HG03520 (cell line): Measurements from ENCODE around the gene IL6.
"Not testable (repeated sequence)": the region's sequence is repeated elsewhere in the genome, so short reads cannot be mapped to it uniquely, and the experiment has no call there.

ENCODE experiments used
- ATAC-seq: cut with Tn5 transposase; IDR thresholded peaks from one replicate; pipeline ENCODE4 v1.9.1; 2021; ENCODE audit warnings: mild to moderate bottlenecking, moderate library complexity; ENCODE audit not compliant: unreplicated experiment

The IL6 gene

DNA sequence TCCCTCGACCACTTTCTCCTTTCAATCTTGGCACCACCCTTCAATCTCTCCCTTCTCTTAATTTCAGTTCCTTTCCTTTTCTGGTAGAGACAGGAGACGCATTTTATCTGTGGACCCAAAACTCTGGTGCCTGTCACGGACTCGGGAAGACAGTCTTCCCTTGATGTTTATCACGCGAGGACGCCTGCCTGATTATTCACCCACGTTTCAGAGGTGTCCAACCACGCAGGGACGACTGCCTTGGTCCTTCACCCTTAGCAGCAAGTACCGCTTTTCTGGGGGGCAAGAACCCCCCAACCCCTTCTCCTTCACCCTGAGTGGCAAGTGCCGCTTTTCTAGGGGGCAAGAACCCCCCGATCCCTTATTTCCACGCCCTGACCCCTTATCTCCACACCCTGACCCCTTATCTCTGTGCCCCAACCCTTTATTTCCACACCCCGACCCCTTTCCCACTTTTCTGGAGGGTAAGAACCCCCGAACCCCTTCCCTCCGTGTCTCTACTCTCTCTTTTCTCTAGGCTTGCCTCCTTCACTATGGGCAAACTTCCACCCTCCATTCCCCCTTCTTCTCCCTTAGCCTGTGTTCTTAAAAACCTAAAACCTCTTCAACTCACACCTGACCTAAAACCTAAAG, 22.9 kb upstream of the IL6 start:
- ATAC-seq, result not testable (repeated sequence)

DNA sequence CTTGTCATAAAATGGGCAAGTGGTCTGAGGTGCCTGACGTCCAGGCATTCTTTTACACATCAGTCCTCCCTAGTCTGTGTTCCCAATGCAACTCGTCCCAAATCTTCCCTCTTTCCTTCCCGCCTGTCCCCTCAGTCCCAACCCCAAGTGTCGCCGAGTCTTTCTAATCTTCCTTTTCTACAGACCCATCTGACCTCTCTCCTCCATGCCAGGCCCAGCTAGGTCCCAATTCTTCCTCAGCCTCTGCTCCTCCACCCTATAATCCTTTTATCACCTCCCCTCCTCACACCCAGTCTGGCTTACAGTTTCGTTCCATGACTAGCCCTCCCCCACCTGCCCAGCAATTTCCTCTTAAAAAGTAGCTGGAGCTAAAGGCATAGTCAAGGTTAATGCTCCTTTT, 22.3 kb upstream of the IL6 start:
- not testable (repeated sequence) for ATAC-seq

DNA sequence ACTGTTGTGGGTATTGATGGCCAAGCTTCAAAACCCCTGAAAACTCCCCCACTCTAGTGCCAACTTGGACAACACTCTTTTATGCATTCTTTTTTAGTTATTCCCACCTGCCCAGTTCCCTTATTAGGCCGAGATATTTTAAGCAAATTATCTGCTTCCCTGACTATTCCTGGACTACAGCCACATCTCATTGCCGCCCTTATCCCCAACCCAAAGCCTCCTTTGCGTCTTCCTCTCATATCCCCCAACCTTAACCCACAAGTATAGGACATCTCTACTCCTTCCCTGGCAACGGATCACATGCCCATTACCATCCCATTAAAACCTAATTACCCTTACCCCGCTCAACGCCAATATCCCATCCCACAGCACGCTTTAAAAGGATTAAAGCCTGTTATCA, 21.1 kb upstream of the IL6 start:
- not testable (repeated sequence) for ATAC-seq

DNA sequence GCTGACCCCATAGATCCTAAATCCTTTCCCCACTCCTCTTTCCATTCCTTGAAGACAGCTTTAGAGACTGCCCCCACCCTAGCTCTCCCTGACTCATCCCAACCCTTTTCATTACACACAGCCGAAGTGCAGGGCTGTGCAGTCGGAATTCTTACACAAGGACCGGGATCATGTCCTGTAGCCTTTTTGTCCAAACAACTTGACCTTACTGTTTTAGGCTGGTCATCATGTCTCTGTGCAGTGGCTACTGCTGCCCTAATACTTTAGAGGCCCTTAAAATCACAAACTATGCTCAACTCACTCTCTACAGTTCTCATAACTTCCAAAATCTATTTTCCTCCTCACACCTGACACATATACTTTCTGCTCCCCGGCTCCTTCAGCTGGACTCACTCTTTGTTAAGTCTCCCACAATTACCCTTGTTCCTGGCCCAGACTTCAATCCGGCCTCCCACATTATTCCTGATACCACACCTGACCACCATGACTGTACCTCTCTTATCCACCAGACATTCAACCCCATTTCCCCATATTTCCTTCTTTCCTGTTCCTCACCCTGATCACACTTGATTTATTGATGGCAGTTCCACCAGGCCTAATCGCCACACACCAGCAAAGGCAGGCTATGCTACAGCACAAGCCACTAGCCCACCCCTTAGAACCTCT, 19.8 kb upstream of the IL6 start:
- not testable (repeated sequence) for ATAC-seq

DNA sequence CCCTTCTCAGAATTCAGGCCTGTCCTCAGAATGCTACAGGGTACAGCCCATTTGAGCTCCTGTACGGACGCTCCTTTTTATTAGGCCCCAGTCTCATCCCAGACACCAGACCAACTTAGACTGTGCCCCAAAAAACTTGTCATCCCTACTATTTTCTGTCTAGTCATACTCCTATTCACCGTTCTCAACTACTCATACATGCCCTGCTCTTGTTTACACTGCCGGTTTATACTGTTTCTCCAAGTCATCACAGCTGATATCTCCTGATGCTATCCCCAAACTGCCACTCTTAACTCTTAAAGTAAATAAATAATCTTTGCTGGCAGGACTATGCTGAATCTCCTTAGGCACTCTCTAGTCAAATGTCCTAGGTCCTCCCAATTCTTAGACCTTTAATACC, 18.8 kb upstream of the IL6 start:
- not testable (repeated sequence) for ATAC-seq

DNA sequence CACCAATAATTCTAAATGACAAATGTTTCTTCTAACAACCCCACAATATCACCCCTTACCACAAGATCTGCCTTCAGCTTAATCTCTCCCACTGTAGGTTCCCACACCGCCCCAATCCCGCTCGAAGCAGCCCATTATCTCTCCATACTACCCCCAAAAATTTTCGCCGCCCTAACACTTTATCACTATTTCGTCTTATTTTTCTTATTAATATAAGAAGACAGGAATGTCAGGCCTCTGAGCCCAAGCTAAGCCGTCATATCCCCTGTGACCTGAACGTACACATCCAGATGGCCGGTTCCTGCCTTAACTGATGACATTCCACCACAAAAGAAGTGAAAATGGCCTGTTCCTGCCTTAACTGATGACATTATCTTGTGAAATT, 18.3 kb upstream of the IL6 start:
- not testable (repeated sequence) for ATAC-seq

DNA sequence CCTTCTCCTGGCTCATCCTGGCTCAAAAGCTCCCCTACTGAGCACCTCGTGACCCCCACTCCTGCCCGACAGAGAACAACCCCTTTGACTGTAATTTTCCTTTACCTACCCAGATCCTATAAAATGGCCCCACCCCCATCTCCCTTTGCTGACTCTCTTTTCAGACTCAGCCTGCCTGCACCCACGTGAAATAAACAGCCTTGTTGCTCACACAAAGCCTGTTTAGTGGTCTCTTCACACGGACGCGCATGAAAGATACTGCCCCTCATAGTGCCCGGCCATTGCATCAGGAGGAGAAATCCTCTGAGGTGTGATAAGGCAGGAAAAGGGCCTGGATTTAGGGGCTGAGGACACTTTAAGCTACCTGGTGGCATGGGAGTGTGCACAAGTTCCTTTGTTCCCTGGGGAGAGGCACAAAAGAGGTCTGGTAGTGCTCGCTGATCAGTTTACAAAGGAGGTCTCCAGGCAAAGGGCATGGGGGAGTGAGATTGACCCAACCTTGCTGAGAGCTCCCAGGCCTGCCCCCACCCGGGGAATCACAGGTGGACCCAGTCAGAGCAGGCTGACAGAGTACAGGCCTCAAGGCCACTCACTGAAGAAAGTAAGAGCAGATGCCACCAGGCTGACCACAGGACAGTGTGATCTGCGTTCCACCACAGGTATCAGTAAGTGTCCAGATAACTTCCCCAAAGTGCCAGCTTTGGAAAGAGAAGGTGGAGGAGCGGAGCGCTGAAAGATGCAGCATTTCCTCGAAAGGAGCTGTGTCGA, 17.8 kb upstream of the IL6 start:
- not testable (repeated sequence) for ATAC-seq

DNA sequence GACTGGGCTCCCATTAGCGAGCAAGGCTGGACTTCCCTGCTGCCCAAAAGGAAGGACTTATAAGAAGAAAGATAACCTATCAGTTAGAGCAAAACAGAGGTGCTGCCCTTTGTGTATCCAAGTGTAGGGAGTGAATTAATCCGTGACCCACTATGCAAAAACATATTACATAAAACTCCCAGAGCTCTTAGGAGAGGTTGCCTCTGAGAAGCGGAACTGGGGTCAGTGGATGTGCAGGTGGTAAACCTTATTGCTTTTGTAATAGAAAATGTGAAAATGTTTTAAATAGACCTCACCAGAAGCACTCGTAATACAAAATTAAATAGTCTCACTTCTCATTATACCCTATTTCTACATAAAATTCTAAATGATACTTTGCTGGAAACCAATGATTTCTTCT, 17.1 kb upstream of the IL6 start:
- ATAC-seq, result no peak

DNA sequence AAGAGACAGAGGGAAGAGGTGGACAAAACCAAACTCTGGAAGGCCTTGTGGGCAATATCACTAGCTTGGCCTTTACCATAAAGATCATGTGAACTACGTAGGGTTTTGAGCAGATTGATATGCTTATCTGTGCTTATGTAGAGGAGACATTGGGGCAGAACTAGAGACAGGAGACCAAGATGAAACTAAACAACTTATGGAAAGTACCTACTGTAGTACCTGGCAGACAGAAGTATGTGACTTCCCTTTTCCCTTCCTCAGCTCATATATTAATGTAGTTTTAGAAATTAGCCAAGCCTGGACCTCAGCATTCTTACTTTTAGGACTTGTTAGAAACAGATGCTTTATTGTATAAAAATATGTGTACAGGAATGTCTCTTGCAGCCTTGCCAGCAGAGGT, 14.0 kb upstream of the IL6 start:
- no peak for ATAC-seq

DNA sequence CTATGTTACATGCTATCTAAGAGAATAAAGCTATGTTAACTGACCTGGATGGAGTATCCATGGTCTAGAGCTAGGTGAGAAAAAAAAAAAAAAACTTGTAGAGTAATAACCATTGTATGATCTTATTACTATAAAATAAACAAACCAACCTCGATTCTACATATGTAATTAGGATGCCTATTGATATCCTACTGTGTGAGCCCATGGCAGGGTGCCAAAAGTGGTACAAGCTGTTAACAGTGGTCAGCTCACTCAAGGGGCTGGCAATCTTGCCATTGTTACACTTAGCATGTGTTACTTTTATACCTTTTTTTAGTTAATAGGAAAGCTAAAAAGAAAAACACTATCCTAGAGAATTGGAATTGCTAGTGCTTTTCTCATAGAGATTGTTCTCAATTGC, 13.5 kb upstream of the IL6 start:
- ATAC-seq, result no peak

DNA sequence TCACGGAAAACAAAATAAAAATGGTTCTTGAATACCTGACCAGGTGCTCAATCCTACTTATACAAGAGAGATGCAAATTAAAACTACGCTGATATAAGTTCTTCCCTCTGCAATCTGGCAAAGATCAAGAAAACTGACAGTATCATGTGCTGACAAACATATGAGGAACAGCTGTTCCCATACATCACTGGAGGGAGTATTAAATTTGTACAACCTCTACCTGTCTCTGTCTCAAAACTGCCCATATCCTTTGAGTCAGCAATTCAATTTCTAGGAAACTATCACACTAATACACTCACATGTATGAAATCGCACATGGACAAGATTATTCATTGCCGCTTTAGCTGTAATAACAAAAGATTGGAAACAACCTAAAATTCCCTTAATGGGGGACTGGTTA, 11.0 kb upstream of the IL6 start:
- ATAC-seq, result no peak

DNA sequence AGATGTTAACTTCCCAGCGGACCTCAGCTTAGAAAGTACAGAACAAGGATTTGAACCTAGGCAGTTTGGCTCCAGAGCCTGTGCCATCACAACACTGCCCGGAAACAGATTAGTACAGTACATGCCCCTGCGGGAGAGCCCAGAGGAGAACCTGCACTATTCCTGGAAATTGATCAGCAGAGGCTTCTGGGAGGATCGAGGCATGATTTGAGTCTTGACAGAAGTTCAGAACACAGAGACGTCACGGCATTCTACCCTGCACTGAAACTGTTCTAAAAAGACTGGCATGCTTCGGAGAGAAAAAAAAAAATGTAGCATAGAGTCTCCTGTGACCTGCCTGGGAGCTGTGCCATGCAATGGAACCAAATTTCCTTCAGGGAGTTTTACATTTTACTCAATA, 9.2 kb upstream of the IL6 start:
- ATAC-seq, result no peak

DNA sequence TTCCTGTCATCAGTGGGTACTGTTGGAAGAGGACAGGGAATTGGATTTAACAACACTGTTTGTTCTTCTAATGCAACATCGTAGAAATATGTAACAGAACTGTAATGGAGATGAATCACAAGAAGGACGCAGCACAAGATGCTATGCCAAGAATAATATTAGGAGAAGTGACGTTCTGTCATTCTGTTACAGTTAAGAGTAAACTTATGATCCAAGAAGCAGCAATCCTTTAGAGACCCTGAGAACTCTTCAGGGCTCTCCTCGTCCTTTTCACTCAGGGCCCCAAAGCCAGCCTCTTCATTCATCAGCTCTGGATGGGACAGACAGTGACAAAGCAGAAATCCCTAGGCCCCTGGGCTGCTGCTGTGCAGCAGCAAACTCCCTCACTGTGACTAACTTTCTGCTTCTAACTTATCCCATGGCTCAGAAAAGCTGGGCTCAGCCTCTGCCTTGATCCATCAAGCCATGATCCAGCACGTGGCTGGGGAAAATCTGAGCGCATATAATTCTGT, 8.7 kb upstream of the IL6 start:
- no peak for ATAC-seq

DNA sequence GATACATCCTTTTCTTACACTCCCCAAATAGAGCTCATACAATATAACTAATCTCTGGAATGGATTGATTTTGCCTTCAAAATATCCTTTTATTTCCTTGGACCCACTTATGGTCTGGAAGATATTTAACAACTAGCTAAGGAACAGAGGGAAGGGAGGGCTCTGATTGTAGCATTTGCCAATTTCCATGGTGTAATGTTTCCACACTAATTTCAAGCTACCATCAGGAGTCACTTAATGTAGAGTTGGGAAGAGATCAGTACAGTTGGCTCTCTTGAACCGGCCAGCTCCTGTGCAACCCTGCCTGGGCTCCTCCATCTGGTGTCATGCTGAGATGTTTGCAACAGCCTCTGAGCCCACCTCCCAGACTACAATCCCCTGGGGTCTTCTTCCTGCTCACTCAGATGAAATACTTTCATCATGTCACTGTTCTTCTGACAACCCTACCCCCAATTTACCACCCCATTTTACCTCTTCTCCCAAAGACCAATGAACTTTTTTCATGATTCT, 8.0 kb upstream of the IL6 start:
- no peak for ATAC-seq

DNA sequence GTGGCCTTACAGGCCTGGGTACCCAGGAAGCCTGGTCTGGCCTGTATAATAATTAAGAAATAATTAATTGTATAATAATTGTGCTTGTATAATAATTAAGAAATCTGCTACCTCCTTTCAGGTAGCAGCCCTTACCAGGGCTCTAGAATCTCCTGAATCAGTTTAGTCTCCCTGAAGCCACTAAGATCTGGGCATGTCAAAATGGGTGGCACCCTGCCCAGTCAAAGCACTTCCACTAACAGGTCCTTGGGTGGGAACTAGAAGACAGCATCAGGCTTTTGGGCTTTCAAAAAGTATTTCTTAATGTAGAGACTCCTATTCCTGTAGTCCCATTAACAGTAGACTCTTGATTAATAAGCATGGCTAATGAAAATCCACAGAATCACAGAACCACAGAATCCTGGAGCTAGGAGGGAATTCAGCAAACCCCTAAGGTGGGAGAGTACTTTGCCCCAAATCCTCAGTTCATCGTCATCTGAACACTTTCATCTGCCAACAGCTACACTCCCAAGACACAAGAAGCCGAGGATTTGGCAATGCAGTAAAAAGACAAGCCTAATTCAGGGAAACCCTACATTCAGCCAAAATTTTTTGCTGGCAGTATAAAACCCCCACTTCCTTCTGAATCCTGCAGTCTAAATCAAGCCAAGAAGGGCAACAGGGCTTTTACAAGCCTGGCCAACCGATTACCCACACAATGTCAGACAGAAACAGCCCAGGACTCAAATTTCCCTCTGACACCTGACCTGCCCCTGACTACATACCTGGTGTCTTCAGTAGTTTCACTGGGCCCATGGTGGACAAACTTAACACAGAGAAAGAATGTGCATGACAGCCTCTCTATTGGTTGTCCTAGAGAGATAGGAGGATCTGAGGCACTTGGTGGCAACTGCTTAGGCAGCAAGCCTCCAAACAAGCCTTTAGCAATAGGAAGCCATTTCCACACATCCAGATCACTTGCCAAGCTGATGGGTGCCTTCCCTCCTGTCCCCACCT, 5.9 kb upstream of the IL6 start:
- no peak for ATAC-seq

DNA sequence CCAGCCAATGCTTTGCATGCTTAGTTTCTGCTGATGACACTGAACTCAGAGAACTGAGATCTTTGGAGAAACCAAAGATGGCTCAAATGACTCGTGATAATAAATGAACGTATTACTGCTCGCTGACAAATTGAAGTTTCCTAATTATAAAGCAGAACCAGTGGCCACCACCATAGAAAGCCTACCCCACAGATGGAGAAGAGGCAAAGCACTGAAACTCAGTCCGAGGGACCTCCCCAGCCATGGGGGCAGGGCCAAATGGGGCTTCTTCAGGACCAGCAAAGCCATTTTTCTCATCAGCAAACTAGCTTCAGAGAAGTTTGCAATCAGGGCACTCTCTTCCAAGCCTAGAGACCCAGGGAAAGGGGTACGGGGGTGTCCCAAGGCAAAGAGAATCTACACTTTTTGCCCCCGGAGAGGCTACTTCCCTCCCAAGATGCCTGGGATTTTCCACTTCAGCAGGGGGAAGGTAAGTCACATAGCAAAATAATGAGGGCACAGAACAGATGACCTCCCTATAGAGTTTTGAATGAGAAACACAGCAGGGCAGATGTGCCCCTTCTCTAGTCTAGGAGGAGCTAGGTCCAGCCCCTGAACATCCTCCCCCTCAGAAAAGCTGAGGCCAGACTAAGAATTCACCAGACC, 4.3 kb upstream of the IL6 start:
- ATAC-seq, result no peak

DNA sequence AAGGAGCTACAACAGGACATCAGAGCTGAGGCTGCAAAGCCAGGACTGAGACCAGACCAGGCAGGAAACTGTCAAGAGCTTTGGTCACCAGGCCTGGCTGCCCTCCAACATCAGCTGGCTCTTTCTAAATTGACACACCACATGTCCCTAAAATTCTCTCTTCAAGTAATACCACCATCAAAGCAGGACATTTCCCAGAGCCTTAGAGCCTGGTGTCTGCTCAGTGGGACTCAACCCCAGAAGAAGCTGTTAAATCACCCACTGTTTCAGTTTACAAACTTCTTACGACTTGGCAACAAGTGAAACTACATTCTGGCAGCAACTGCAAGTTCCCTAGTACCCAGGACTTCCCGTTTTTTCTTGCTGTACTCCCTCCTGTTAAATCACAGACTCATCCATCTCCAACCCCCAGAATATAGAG, 3.8 kb upstream of the IL6 start:
- ATAC-seq, result no peak

DNA sequence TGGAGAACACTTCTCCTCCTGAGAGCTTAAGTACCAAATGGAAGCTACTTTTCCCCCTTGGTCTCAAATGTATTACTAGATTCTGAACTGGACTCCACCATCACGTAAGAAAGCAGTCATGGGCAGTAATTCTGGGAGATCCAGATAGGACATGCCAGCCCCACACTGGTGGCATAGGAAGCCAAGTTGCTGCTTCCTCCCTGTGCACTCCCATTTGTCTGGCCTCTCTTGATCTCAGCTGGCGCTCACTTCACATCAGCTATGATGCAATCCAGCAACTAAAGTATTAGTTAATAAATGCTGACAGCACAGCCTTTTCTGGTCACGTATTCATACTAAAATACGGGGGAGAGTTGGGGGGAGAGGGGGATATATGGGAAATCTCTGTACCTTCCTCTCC, 3.4 kb upstream of the IL6 start:
- no peak for ATAC-seq

DNA sequence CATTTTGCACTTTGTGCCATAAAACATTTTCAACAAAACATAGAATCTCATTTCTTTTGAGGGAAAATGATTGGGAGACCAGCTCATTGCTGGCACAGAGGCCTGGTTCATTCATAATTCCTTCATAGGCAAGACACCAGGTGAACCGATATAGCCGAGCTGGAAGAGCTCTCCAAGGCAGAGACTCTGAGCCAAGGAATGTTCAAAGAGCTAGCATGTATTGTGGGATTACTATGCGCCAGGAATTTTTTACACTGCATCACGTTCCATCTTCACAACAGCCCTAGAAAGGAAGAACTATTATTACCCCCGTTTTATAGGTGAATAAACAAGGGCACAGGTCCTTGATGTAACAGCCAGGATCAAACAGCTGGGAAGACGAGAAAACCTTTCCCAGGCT, 2.1 kb upstream of the IL6 start:
- no peak for ATAC-seq

DNA sequence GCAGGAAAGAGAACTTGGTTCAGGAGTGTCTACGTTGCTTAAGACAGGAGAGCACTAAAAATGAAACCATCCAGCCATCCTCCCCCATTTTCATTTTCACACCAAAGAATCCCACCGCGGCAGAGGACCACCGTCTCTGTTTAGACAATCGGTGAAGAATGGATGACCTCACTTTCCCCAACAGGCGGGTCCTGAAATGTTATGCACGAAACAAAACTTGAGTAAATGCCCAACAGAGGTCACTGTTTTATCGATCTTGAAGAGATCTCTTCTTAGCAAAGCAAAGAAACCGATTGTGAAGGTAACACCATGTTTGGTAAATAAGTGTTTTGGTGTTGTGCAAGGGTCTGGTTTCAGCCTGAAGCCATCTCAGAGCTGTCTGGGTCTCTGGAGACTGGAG, 1.4 kb upstream of the IL6 start:
- no peak for ATAC-seq
